HG03439 (cell line): Measurements from ENCODE around the gene THSD4.

Experiments
- ATAC-seq: cut with Tn5 transposase; IDR thresholded peaks from one replicate; pipeline ENCODE4 v1.9.1; 2021; ENCODE audit warnings: mild to moderate bottlenecking, moderate library complexity; ENCODE audit not compliant: unreplicated experiment

The THSD4 gene

DNA sequence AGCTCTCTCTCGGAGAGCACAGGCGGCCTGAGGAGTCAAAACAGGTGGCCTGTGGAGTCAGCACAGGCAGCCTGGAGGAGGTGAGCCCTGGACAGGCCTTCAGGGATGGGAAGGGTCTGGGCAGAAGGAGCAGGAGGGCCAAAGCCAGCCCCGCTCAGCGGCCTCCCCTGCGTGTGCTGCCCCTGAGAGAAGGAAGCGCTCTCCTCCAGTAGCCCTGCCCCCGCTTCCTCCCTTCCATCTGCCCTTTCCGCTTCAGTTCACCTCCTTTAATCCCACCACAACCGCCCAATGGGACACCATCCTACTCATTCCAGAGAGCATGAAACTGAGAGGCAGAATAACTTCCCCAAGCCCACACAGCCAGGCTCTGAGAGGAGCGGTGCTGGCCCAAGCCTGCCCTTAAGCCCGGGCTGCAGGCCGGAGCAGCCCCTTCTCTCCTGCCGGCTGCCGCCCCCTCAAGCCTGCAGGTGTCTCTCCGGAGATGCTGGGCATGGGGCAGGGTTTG lies 691.9 kb downstream of the THSD4 start:
- ATAC-seq: no peak

GRCh38 chr15:71807691-71808091 lies 692.4 kb downstream of the THSD4 start:
- ATAC-seq: no peak

DNA sequence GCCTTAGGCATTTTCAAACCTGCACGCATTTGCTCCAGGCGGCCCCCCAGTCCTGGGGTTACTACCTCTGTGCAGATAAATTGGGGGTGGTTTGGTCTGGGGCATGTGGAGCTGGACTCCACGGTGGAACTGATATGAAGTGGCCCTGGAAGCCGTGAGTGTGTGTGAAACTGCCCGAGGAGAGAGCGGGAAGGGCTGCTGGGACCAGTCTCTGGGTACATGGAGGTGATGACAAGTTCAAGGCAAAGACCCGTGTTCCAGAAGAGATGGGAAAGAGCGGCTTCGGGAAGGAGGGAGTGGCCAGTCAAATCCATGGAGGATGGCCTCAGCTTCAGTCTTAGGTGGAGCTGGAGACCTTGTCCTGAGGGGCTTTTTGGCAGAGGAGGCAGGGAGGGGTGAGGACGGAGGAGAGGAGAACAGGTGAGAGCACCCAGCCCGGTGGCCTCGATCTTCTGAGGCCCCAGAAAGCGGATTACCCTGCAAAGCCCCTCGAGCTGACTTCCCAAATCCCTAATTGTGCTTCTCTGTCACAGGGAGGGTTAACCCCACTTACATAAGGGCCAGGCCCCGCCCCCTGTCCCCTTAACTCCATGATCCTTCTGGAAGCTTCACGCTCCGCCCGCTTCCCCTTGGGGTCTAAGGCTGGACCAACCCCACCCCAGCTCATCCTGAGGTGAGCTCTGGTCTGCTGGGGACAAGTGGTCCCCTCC lies 693.2 kb downstream of the THSD4 start:
- ATAC-seq: no peak

DNA sequence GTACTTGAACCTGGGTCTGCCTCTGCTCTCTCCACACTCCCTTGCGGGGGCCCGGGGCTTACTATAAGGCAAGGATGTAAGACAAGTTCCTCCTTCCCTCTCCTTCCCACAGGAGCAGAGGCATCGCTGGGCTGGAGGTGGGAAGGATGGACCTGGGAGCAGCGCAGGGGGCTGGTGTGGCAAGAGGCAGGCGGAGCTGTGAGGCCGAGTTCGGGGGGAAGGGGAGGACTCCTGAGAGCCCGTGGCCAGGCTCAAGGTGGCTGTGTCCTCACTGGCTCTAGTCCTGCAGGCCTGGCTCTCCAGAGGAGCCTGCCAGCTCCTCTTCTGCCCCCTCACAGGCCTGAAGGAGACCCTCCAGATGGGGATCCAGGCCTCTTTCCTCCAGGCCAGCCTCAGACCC lies 694.1 kb downstream of the THSD4 start:
- ATAC-seq: no peak

- ATAC-seq: no peak
Measured at GRCh38 chr15:71810256-71811035, 695.2 kb downstream of the THSD4 start, which contains the start of gene NR2E3. NR2E3 (plus strand) TSS chr15:71810554; CDS start chr15:71810744, 190 bp downstream.

DNA sequence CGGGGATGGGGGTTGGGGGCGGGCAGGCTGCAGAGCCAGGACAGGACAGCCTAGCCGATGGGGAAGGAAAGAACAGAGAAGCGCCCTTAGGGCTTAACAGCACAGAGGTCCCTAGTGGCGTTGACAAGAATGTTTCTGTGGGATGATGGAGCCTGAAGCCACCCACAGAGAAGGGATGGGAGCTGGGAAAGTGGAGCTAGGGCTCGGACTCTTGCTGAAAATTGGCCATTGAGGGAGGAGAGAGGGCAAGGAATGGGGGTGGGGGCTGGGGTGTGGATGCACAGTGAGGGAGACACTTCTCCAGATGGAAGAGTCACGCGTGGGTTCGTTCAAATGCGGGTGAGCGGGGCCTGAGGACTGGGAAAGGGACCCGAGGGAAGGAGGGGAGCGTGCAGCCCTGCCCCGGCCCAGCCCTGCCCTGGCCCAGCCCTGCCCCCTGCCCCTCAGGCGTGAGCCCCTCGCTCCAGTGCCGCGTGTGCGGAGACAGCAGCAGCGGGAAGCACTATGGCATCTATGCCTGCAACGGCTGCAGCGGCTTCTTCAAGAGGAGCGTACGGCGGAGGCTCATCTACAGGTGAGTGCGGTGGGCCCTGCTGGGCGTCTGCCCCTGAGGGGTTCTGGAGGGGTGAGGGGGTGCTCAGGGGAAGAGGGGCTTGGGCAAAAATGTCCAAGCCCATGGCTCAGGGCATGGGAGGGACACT lies 695.9 kb downstream of the THSD4 start:
- ATAC-seq: no peak

GRCh38 chr15:71811752-71812735 lies 696.8 kb downstream of the THSD4 start:
- ATAC-seq: no peak

GRCh38 chr15:71812966-71813722 lies 697.9 kb downstream of the THSD4 start:
- ATAC-seq: no peak

GRCh38 chr15:71813723-71814470 lies 698.6 kb downstream of the THSD4 start:
- ATAC-seq: no peak

GRCh38 chr15:71815301-71815700 lies 700.0 kb downstream of the THSD4 start:
- no peak for ATAC-seq

- ATAC-seq: no peak
Measured at GRCh38 chr15:71817351-71817750, 702.1 kb downstream of the THSD4 start.

DNA sequence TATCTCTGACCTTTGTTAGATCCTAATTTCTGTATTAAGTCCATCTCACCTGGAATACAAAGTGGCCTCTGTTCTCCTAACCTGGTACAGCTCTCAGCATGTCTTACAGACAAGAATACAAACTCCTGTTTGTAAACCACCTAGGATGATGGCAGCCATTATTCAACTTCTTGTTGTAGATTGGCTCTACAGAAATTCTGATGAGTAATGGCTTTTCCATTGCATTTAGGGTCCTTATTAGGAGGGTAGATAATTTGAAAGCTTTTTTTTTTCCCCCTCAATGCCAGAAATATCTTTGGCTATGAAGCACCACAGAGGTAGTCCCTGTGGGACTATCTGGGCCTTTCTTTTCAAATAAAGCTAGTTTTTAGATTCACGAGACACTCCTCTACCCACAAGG lies 704.9 kb downstream of the THSD4 start:
- no peak for ATAC-seq

DNA sequence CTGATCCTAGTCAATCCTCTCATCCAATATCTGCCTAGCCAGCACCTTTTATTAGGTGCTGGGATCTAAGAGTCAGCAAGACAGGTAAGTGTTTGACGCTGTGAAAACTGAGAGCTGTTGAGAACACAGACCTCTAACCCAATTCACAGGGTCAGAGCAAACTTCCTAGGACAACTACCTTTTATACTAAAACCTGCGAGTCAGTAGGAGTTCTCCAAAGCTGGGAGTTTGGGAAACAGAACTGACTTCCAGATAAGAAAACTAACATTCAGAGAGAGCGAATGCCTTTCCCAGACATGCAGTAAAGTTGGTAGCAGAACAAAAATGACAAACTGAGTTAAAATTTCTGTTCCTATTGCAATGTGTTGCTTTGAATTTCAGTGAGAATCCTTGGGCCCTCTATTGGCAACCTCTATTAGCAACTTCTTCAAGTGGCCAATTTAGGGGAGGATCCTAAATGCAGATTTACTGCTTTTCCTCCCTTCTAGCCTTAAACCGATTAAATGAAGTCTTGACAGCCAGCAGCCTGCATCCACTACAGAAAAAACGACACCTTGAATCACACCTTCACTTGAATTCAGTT lies 706.4 kb downstream of the THSD4 start:
- no peak for ATAC-seq

- no peak for ATAC-seq
Measured at GRCh38 chr15:71822890-71823630, 707.8 kb downstream of the THSD4 start.

DNA sequence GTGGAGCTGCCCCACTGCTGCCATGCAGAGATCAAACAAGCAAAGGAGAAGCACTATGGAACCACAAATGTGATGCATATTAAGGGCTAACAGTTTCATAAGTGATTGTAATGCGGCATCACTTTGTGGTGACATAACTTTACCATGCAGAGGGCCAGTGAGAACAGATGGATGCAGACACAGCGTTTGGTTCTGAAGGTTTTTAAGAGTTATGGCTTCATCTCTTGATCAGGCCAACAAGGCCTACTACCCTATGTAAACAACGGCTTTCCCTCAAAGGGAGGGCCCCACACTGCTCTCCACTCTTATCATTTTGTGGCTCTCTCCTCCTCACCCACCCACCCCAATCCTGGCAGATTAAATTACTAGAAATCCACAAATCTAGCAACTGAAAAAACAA lies 708.5 kb downstream of the THSD4 start:
- no peak for ATAC-seq

GRCh38 chr15:71825021-71825730 lies 709.9 kb downstream of the THSD4 start:
- ATAC-seq: no peak

DNA sequence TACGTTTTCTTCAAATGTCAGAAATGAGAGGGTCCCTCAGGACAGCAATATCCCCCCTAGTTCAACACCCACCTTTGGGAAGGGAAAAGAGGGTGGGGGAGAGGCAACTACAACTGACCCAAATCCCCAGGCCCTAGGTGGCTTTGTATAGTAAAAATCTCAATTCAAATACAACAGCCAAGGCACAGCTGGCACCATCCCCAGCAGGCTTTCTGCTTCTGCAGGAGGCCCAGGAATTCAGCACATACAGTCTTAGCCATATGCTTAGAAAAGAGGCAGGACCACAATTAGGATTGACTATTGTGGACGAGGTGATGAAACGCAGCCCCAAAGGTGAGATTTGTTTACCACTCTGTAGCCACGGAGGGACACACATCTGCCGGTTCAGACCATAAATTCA lies 710.9 kb downstream of the THSD4 start:
- no peak for ATAC-seq
